Astrocyte of the cerebellum (primary cell): ENCODE data around the gene PPM1B.
A peak's percentile ranks its signal among the peaks of the same experiment; 100 is the strongest.

Experiments
- DNase-seq: peaks from one replicate; pipeline ENCODE4 v3.0.0-alpha.2; 2011; ENCODE audit warnings: low read depth
- H3K4me3 ChIP-seq: 2 replicates; pipeline ENCODE4 v1.5.1; 2011; ENCODE audit warnings: mild to moderate bottlenecking, low read depth, low read length, moderate library complexity
- in situ Hi-C: cut with HindIII; loops from 2 replicates; pipeline ENCODE4 v1.10.0; 2017; ENCODE audit warnings: low sequenced_read_pairs
- TF ChIP-seq, protein P1 (sequence below): IDR thresholded peaks from 2 replicates; pipeline ENCODE4 v1.5.1; 2012; ENCODE audit warnings: low read length, low read depth, moderate library complexity, mild to moderate bottlenecking; ENCODE audit errors: missing control alignments

PPM1B gene

GRCh38 chr2:44168681-44169154 is at the start of gene PPM1B:
Gene PPM1B, plus strand, starts transcription at chr2:44168875. Its CDS starts 32,325 bp downstream, at chr2:44201200.
- TF ChIP-seq, protein P1, sequence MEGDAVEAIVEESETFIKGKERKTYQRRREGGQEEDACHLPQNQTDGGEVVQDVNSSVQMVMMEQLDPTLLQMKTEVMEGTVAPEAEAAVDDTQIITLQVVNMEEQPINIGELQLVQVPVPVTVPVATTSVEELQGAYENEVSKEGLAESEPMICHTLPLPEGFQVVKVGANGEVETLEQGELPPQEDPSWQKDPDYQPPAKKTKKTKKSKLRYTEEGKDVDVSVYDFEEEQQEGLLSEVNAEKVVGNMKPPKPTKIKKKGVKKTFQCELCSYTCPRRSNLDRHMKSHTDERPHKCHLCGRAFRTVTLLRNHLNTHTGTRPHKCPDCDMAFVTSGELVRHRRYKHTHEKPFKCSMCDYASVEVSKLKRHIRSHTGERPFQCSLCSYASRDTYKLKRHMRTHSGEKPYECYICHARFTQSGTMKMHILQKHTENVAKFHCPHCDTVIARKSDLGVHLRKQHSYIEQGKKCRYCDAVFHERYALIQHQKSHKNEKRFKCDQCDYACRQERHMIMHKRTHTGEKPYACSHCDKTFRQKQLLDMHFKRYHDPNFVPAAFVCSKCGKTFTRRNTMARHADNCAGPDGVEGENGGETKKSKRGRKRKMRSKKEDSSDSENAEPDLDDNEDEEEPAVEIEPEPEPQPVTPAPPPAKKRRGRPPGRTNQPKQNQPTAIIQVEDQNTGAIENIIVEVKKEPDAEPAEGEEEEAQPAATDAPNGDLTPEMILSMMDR: no peak
- DNase-seq: no peak

DNA sequence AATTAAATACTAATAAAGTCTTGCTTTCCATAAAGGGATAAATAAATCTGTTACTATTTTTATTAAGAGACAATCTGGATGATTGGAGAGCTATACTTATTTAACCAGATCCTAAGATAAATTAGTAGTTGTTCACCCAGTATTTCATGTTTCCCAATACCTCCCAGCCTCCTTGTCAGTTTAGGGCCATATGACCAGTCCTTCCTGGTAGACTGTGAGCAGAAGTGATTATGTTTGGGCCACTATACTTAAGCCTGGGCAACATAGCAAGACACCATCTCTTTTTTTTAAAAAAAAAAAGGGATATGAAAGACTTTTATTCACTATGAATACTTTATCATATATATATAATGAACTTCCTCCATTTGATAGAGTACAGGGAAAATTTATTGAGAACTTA is 48.8 kb upstream of the PPM1B start:
- DNase-seq: no peak
- TF ChIP-seq, protein P1: no peak
- in situ Hi-C loops: no loop called here
- no peak overlapping the region for H3K4me3 ChIP-seq

More at GRCh38 chr2:44168681-44169154, at the start of gene PPM1B:
- H3K4me3 ChIP-seq: peak within 1 kb of the TSS; percentile 88
- in situ Hi-C loops: no loop called here

GRCh38 chr2:44120428-44120827 is 48.2 kb upstream of the PPM1B start:
- in situ Hi-C loops: no loop called here
- TF ChIP-seq, protein P1: no peak
- H3K4me3 ChIP-seq: no peak overlapping the region
- peak; percentile 90 for DNase-seq

DNA sequence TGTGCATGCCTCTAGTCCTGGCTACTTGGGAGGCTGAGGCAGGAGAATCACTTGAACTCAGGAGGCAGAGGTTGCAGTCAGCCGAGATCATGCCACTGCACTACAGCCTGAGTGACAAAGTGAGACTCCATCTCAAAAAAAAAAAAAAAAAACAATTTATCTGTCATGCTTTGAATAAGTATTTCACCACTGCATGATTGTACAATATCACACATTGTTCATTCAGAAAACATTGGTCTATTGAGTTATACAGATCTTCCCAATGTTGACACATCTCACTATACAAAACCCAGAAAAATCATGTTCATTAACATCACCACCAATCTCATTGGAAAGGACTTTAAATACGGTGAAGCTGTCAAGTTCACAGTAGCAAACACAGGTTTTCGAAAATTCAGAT is 46.8 kb upstream of the PPM1B start:
- no peak overlapping the region for H3K4me3 ChIP-seq
- no peak for DNase-seq
- in situ Hi-C loops: no loop called here
- TF ChIP-seq, protein P1: no peak

DNA sequence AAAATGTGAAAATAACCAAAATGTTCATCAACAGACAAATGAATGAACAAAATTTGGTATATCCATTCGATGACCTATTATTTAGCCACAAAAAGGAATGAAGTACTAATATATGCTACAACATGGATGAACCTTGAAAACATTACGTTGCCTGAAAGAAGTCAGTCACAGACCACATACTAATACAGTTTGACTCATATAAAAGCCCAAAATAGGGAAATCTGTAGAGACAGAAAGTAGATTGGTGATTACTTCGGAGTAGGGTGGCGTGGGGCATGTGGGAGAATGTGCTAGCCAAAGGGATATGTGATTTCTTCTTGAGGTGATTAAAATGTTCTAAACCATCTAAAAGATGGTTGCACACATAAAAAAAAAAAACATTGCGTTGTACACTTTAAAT is 44.2 kb upstream of the PPM1B start:
- TF ChIP-seq, protein P1: no peak
- H3K4me3 ChIP-seq: no peak overlapping the region
- no peak for DNase-seq
- in situ Hi-C loops: no loop called here

- DNase-seq: no peak
- TF ChIP-seq, protein P1: no peak
- in situ Hi-C loops: no loop called here
- H3K4me3 ChIP-seq: no peak overlapping the region
Observed at GRCh38 chr2:44126106-44126797, 42.4 kb upstream of the PPM1B start.
